SK-N-SH (cell line): ENCODE data around the gene PPP1CA. TPM values are rescaled to one million over a fixed set of nuclear protein-coding genes. Genes with fewer than 3 reads are reported as not detected.

Experiments used
- CTCF ChIA-PET: fragments of 300-600, 350-600 bp; formaldehyde crosslinking; extraction: SDS; loops from one replicate; lab custom pipeline; 2021; lab: Yijun Ruan, JAX
- POLR2A ChIA-PET: fragments of 350-600 bp; sonication (Branson Sonifier 250); formaldehyde crosslinking; extraction: SDS; loops from one replicate; lab custom pipeline; 2020; ENCODE audit warnings: antibody characterized with exemption, inconsistent platforms; lab: Yijun Ruan, JAX
- DNase-seq: peaks from one replicate; pipeline ENCODE4 v3.0.0; 2012
- H2AFZ ChIP-seq: fragments of 200-600 bp; sonication (generic); 2 replicates; pipeline ENCODE4 v1.8.1; 2016; ENCODE audit warnings: antibody characterized with exemption, mild to moderate bottlenecking, low read depth
- H3F3A ChIP-seq: fragments of 200-600 bp; sonication (generic); replicated peaks from 2 replicates; pipeline ENCODE3; 2016; ENCODE audit warnings: antibody characterized with exemption, mild to moderate bottlenecking; ENCODE audit not compliant: insufficient read depth
- H3K27ac ChIP-seq, 2 experiments: fragments of 200-500 bp in 1 of 2; fragments of 200-600 bp in 1 of 2; sonication (Bioruptor generic) in 1 of 2; sonication (generic), shearing (Covaris generic) in 1 of 2; 2 replicates each; pipeline versions ENCODE4 v1.5.1 to v1.6.1; 2014 to 2016; ENCODE audit warnings: low read depth in 2 of 2, inconsistent platforms in 1 of 2, low read length in 1 of 2, mild to moderate bottlenecking in 1 of 2, mixed read lengths in 1 of 2
- H3K27me3 ChIP-seq: fragments of 200-600 bp; sonication (generic), shearing (Covaris generic); 2 replicates; pipeline ENCODE4 v1.6.1; 2016; ENCODE audit warnings: mixed run types; ENCODE audit not compliant: insufficient read depth
- H3K36me3 ChIP-seq, 2 experiments: fragments of 200-500 bp in 1 of 2; fragments of 200-600 bp in 1 of 2; sonication (Bioruptor generic) in 1 of 2; sonication (generic) in 1 of 2; replicated peaks in 1 of 2; 2 replicates each; pipeline versions ENCODE3 to v1.5.1; 2014 to 2016; ENCODE audit warnings: low read length in 1 of 2, mild to moderate bottlenecking in 1 of 2; ENCODE audit not compliant: insufficient read depth in 2 of 2, control insufficient read depth in 1 of 2
- H3K4me1 ChIP-seq, 2 experiments: fragments of 200-500 bp in 1 of 2; fragments of 200-600 bp in 1 of 2; sonication (Bioruptor generic) in 1 of 2; sonication (generic), shearing (Covaris generic) in 1 of 2; 2 replicates each; pipeline versions ENCODE4 v1.5.1 to v1.6.1; 2014 to 2016; ENCODE audit warnings: low read depth in 1 of 2, low read length in 1 of 2, mixed run types in 1 of 2; ENCODE audit not compliant: insufficient read depth in 2 of 2, control insufficient read depth in 1 of 2
- H3K4me2 ChIP-seq: fragments of 200-600 bp; sonication (generic), shearing (Covaris generic); 2 replicates; pipeline ENCODE4 v1.6.1; 2017; ENCODE audit warnings: mixed run types
- H3K4me3 ChIP-seq, 2 experiments: fragments of 200-500 bp in 1 of 2; fragments of 200-600 bp in 1 of 2; sonication (Bioruptor generic) in 1 of 2; sonication (generic), shearing (Covaris generic) in 1 of 2; 2 replicates each; pipeline versions ENCODE4 v1.5.1 to v1.8.1; 2014 to 2016; ENCODE audit warnings: low read depth in 2 of 2, inconsistent platforms in 1 of 2, low read length in 1 of 2, mild to moderate bottlenecking in 1 of 2, mixed read lengths in 1 of 2, moderate library complexity in 1 of 2
- H3K79me2 ChIP-seq: fragments of 200-600 bp; sonication (generic); 2 replicates; pipeline ENCODE4 v1.8.1; 2017; ENCODE audit warnings: mild to moderate bottlenecking; ENCODE audit not compliant: insufficient read depth
- H3K9ac ChIP-seq: fragments of 200-600 bp; sonication (generic); 2 replicates; pipeline ENCODE4 v1.6.1; 2017; ENCODE audit warnings: mixed run types
- H3K9me2 ChIP-seq: fragments of 200-600 bp; sonication (generic); 2 replicates; pipeline ENCODE4 v1.6.1; 2017; ENCODE audit warnings: mixed run types
- H3K9me3 ChIP-seq: fragments of 200-600 bp; sonication (generic); 2 replicates; pipeline ENCODE4 v1.6.1; 2017; ENCODE audit warnings: mixed run types, mild to moderate bottlenecking, moderate library complexity
- H4K20me1 ChIP-seq: fragments of 200-600 bp; sonication (generic); 2 replicates; pipeline ENCODE4 v1.6.1; 2017; ENCODE audit warnings: mild to moderate bottlenecking, mixed run types; ENCODE audit not compliant: insufficient read depth
- CHD2 ChIP-seq: fragments of 150-350 bp; IDR thresholded peaks from 2 replicates; pipeline ENCODE4 v1.6.1; 2018; ENCODE audit warnings: low read length; ENCODE audit not compliant: partially characterized antibody
- EP300 ChIP-seq, 2 experiments: IDR thresholded peaks; 2 replicates each; pipeline versions ENCODE4 v1.4.0 to v1.6.1; 2012; ENCODE audit warnings: borderline replicate concordance in 1 of 2, low read depth in 1 of 2, low read length in 1 of 2
- EZH2phosphoT487 ChIP-seq: fragments of 200-600 bp; sonication (generic); IDR thresholded peaks from 2 replicates; pipeline ENCODE4 v1.6.1; 2017; ENCODE audit warnings: low read depth, mixed run types, mild to moderate bottlenecking, antibody characterized with exemption, moderate library complexity, borderline replicate concordance
- FOSL2 ChIP-seq: IDR thresholded peaks from 2 replicates; pipeline ENCODE4 v1.4.0; 2012; ENCODE audit warnings: low read depth, mild to moderate bottlenecking, moderate library complexity, borderline replicate concordance
- FOXJ3 ChIP-seq: sonication (generic); formaldehyde crosslinking; IDR thresholded peaks from 2 replicates; pipeline ENCODE4 v1.5.1; 2020; ENCODE audit warnings: mild to moderate bottlenecking, missing genetic modification reagents
- FOXM1 ChIP-seq: IDR thresholded peaks from 2 replicates; pipeline ENCODE4 v1.4.0; 2012; ENCODE audit warnings: low read depth, mild to moderate bottlenecking
- GABPA ChIP-seq: IDR thresholded peaks from 2 replicates; pipeline ENCODE4 v1.4.0; 2012; ENCODE audit warnings: low read depth, mild to moderate bottlenecking
- GATA2 ChIP-seq: sonication (generic); formaldehyde crosslinking; IDR thresholded peaks from 2 replicates; pipeline ENCODE4 v1.5.0; 2020; ENCODE audit warnings: mild to moderate bottlenecking, missing genetic modification reagents
- JUND ChIP-seq: IDR thresholded peaks from 2 replicates; pipeline ENCODE4 v1.4.0; 2012
- NRF1 ChIP-seq: IDR thresholded peaks from 2 replicates; pipeline ENCODE4 v1.6.1; 2012; ENCODE audit warnings: low read depth, mild to moderate bottlenecking, low read length
- POLR2AphosphoS5 ChIP-seq: IDR thresholded peaks from 2 replicates; pipeline ENCODE4 v1.6.1; 2012; ENCODE audit warnings: low read depth, low read length
- RAD21 ChIP-seq: IDR thresholded peaks from 2 replicates; pipeline ENCODE4 v1.6.1; 2012; ENCODE audit warnings: mild to moderate bottlenecking, low read length
- REST ChIP-seq: IDR thresholded peaks from 2 replicates; pipeline ENCODE4 v1.6.1; 2012; ENCODE audit warnings: mild to moderate bottlenecking, low read depth, low read length, moderate library complexity
- RFX5 ChIP-seq: IDR thresholded peaks from 2 replicates; pipeline ENCODE4 v1.6.1; 2012; ENCODE audit warnings: mild to moderate bottlenecking, improper control_type of control experiment, low read length
- TAF1 ChIP-seq: IDR thresholded peaks from 2 replicates; pipeline ENCODE4 v1.6.1; 2012; ENCODE audit warnings: low read depth, mild to moderate bottlenecking, low read length, moderate library complexity, borderline replicate concordance
- TCF12 ChIP-seq: IDR thresholded peaks from 2 replicates; pipeline ENCODE4 v1.4.0; 2012
- USF1 ChIP-seq: IDR thresholded peaks from 2 replicates; pipeline ENCODE4 v1.4.0; 2012; ENCODE audit warnings: low read depth, borderline replicate concordance
- WGBS: methylation state at CpG from one replicate; pipeline ENCODE4 v1.1.6; 2017; ENCODE audit warnings: low lambda C conversion rate; 5-methylcytosine and 5-hydroxymethylcytosine counted together
- polyA plus RNA-seq, 3 experiments: library from polyadenylated mRNA; depleted of rRNA; stranded (reverse); fragments of >200 nt; gene quantifications; 2 replicates each; pipeline ENCODE4 v1.2.3, GENCODE V29; 2012
- TF ChIP-seq, protein P1 (sequence below): fragments of 200-600 bp; sonication (generic); IDR thresholded peaks from 2 replicates; pipeline ENCODE4 v1.6.1; 2017; ENCODE audit warnings: antibody characterized with exemption, mild to moderate bottlenecking, moderate library complexity
- TF ChIP-seq, protein P2 (sequence below): fragments of 150-350 bp; IDR thresholded peaks from 2 replicates; pipeline ENCODE4 v1.6.1; 2016; ENCODE audit warnings: mild to moderate bottlenecking, low read depth, low read length
- TF ChIP-seq, protein P3 (sequence below): IDR thresholded peaks from 2 replicates; pipeline ENCODE4 v1.4.0; 2012; ENCODE audit warnings: low read depth

The PPP1CA gene
- polyA plus RNA-seq, 1 of the 3 experiments (the other 2 are of a cell fraction), result 261 TPM

GRCh38 chr11:67429038-67429668 lies 27.5 kb upstream of the PPP1CA start:
- peak overlapping the region; percentile 99 for H3K4me2 ChIP-seq
- TF ChIP-seq RAD21 (no peak), FOXM1 (no peak), TAF1 (no peak), GABPA (no peak), FOXJ3 (CRISPR knock-in tag) (no peak), RFX5 (no peak), NRF1 (no peak), FOSL2 (no peak), USF1 (no peak), JUND (no peak), POLR2AphosphoS5 (no peak), EP300 (IDR thresholded peaks at IDR 0.05; ENCODE audit: borderline replicate concordance in 1 of 2, low read depth in 1 of 2, low read length in 1 of 2) (no peak), EZH2phosphoT487 (no peak), CHD2 (no peak), GATA2 (CRISPR knock-in tag) (no peak), TCF12 (no peak), REST (no peak)
- TF ChIP-seq, protein P1, sequence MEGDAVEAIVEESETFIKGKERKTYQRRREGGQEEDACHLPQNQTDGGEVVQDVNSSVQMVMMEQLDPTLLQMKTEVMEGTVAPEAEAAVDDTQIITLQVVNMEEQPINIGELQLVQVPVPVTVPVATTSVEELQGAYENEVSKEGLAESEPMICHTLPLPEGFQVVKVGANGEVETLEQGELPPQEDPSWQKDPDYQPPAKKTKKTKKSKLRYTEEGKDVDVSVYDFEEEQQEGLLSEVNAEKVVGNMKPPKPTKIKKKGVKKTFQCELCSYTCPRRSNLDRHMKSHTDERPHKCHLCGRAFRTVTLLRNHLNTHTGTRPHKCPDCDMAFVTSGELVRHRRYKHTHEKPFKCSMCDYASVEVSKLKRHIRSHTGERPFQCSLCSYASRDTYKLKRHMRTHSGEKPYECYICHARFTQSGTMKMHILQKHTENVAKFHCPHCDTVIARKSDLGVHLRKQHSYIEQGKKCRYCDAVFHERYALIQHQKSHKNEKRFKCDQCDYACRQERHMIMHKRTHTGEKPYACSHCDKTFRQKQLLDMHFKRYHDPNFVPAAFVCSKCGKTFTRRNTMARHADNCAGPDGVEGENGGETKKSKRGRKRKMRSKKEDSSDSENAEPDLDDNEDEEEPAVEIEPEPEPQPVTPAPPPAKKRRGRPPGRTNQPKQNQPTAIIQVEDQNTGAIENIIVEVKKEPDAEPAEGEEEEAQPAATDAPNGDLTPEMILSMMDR, result no peak
- TF ChIP-seq, protein P2, sequence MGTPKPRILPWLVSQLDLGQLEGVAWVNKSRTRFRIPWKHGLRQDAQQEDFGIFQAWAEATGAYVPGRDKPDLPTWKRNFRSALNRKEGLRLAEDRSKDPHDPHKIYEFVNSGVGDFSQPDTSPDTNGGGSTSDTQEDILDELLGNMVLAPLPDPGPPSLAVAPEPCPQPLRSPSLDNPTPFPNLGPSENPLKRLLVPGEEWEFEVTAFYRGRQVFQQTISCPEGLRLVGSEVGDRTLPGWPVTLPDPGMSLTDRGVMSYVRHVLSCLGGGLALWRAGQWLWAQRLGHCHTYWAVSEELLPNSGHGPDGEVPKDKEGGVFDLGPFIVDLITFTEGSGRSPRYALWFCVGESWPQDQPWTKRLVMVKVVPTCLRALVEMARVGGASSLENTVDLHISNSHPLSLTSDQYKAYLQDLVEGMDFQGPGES, result no peak
- TF ChIP-seq, protein P3, sequence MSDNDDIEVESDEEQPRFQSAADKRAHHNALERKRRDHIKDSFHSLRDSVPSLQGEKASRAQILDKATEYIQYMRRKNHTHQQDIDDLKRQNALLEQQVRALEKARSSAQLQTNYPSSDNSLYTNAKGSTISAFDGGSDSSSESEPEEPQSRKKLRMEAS, result no peak
- TF ChIP-seq, all 33 proteins: peak for 0
- no peak for DNase-seq
- ChIA-PET CTCF (no interaction called here), POLR2A (interaction anchor here (0.9 to 1.8 kb wide), 4 partner anchors 9 to 39 kb away, joined by 3 to 6 read pairs (median 4); partner anchors contain the start of gene PPP1CA)
- H3K9me2 ChIP-seq, result no peaks in the 10 kb centered on the region
- no peaks in the 10 kb centered on the region for H4K20me1 ChIP-seq
- H3K79me2 ChIP-seq, result peaks cover 28% of the 10 kb centered on the region
- H2AFZ ChIP-seq, result peak overlapping the region; percentile 77; the same call in 1 of the 2 replicates
- H3K9me3 ChIP-seq, result no peaks in the 10 kb centered on the region
- H3F3A ChIP-seq, result no peaks in the 10 kb centered on the region
- H3K36me3 ChIP-seq, result peaks cover 3 to 25% of the 10 kb centered on the region in 2 experiments
- peak overlapping the region; percentile 76 to 85 for H3K4me3 ChIP-seq
- 28% methylated on average over 7 of the region's 12 CpGs for WGBS
- H3K27ac ChIP-seq, result peak overlapping the region in 1 of 2 experiments; percentile 40; a peak in 2 of 4 replicates
- H3K27me3 ChIP-seq, result no peaks in the 10 kb centered on the region
- peak overlapping the region; percentile 92 for H3K9ac ChIP-seq
- H3K4me1 ChIP-seq, result peaks cover 3 to 10% of the 10 kb centered on the region in 2 experiments; a peak in 1 of 4 replicates
